ENCODE measurements around the gene RBM12.

DNA sequence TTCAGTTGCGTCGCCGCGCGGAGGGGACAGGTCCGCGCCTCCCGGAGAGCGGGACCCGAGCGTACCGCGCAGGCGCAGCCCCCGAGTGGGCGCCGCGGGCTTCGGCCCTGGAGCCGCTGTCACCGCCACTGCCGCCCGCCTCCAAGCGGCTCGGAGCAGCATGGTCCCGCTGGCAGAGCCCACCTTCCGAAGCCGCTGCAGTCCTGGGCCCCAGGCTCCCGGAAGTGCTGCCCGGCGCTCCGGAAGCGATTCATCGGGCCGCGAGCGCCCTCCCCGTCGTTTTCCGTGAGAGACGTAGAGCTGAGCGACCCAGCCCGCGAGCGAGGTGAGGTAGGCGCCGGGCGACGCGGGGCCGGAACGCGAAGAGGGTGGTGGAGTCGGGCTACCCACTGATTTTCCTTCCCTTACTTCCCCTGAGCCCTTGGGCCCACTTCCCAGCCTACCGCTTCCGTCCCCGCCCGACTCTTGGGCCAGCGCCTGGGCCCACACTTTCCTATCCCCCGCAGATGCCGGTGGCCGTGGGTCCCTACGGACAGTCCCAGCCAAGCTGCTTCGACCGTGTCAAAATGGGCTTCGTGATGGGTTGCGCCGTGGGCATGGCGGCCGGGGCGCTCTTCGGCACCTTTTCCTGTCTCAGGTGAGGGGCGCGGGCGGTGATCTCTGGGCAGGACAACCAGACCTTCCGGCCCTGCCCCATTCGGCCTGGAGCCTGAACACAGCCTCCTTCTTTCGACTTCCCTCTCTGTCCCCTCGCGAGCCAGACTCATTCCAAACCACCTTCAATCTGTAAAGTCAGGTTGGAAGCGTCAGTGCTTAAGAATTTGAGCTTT is 34.6 kb upstream of the RBM12 start, which contains the start of the genes NFS1 and ROMO1:
- TF ChIP-seq, protein P1, sequence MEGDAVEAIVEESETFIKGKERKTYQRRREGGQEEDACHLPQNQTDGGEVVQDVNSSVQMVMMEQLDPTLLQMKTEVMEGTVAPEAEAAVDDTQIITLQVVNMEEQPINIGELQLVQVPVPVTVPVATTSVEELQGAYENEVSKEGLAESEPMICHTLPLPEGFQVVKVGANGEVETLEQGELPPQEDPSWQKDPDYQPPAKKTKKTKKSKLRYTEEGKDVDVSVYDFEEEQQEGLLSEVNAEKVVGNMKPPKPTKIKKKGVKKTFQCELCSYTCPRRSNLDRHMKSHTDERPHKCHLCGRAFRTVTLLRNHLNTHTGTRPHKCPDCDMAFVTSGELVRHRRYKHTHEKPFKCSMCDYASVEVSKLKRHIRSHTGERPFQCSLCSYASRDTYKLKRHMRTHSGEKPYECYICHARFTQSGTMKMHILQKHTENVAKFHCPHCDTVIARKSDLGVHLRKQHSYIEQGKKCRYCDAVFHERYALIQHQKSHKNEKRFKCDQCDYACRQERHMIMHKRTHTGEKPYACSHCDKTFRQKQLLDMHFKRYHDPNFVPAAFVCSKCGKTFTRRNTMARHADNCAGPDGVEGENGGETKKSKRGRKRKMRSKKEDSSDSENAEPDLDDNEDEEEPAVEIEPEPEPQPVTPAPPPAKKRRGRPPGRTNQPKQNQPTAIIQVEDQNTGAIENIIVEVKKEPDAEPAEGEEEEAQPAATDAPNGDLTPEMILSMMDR (IDR thresholded peaks at IDR 0.05; ENCODE audit: insufficient read depth, low read depth, low read length) = no peak
- no peak for TF ChIP-seq EZH2 (IDR thresholded peaks at IDR 0.05; ENCODE audit: insufficient read depth, low read length)

Data from astrocyte (in vitro differentiated cells and primary cell).